Erythroblast (primary cell): Measurements from ENCODE around the gene TMC5.
"Not testable (repeated sequence)": the region's sequence is repeated elsewhere in the genome, so short reads cannot be mapped to it uniquely, and the experiment has no call there.

ENCODE experiments used
- GATA1 ChIP-seq: IDR thresholded peaks from 2 replicates; pipeline ENCODE4 v1.6.1; 2011; ENCODE audit warnings: low read depth, mild to moderate bottlenecking, control low read depth, low read length, moderate library complexity
- POLR2A ChIP-seq: IDR thresholded peaks from 2 replicates; pipeline ENCODE4 v1.6.1; 2011; ENCODE audit warnings: mild to moderate bottlenecking, low read length

DNA sequence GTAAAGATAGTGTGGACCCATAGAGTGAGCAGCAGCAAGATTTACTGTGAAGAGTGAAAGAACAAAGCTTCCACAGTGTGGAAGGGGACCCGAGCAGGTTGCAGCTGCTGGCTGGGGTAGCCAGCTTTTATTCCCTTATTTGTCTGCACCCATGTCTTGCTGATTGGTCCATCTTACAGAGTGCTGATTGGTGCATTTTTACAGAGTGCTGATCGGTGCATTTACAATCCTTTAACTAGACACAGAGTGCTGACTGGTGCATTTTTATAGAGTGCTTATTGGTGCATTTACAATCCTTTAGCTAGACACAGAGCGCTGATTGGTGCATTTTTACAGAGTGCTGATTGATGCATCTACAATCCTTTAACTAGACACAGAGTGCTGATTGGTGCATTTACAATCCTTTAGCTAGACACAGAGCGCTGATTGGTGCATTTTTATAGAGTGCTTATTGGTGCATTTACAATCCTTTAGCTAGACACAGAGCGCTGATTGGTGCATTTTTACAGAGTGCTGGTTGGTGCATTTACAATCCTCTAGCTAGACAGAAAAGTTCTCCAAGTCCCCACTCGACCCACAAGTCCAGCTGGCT is 26.4 kb upstream of the TMC5 start:
- not testable (repeated sequence) for TF ChIP-seq POLR2A, GATA1
